WTC11 (cell line): Measurements from ENCODE around the gene FOXC2. TPM values are rescaled to one million over a fixed set of nuclear protein-coding genes. Genes with fewer than 3 reads are reported as not detected.

Source experiments
- ATAC-seq: fragments of 200-7000 bp; cut with Tn5 transposase; 2 replicates; pipeline ENCODE4 v1.10.0; 2021; ENCODE audit warnings: mild to moderate bottlenecking, moderate library complexity
- Bru-seq: library from RNA; stranded (reverse); fragments of 400-500 nt; gene quantifications from one replicate; lab custom pipeline; 2021; lab: Mats Ljungman, UMichigan
- CTCF ChIA-PET: fragments of 300-600 bp; sonication (Branson Sonifier 250); formaldehyde crosslinking; loops from one replicate; lab custom pipeline; 2021; ENCODE audit warnings: antibody characterized with exemption; lab: Charles Lee
- POLR2A ChIA-PET: fragments of 350-600 bp; sonication (Branson Sonifier 250); formaldehyde crosslinking; loops from one replicate; lab custom pipeline; 2021; ENCODE audit warnings: antibody characterized with exemption; lab: Charles Lee
- DNase-seq: peaks from one replicate; pipeline ENCODE4 v3.0.0; 2021; ENCODE audit warnings: low spot score
- H3K27ac Mint-ChIP-seq: 2 replicates; pipeline ENCODE4 v1.8.0; 2021; ENCODE audit warnings: mixed read lengths
- H3K27me3 Mint-ChIP-seq: 2 replicates; pipeline ENCODE4 v1.8.0; 2021; ENCODE audit warnings: low read depth, mild to moderate bottlenecking, moderate library complexity, mixed read lengths
- H3K36me3 Mint-ChIP-seq: 2 replicates; pipeline ENCODE4 v1.8.0; 2021; ENCODE audit warnings: mixed read lengths
- H3K4me1 Mint-ChIP-seq: 2 replicates; pipeline ENCODE4 v1.8.0; 2022; ENCODE audit warnings: mixed read lengths
- H3K4me3 Mint-ChIP-seq: 2 replicates; pipeline ENCODE4 v1.8.0; 2021; ENCODE audit warnings: mild to moderate bottlenecking, moderate library complexity, mixed read lengths
- H3K9me3 Mint-ChIP-seq: 2 replicates; pipeline ENCODE4 v1.8.0; 2021; ENCODE audit warnings: mixed read lengths
- ATF1 ChIP-seq: sonication (generic); formaldehyde crosslinking; IDR thresholded peaks from 2 replicates; pipeline ENCODE4 v1.8.1; 2023; ENCODE audit warnings: mild to moderate bottlenecking, moderate library complexity, missing genetic modification reagents
- ATF3 ChIP-seq: sonication (generic); formaldehyde crosslinking; conservative IDR thresholded peaks from 2 replicates; pipeline ENCODE4 v1.8.1; 2022; ENCODE audit warnings: mild to moderate bottlenecking, missing genetic modification reagents
- E2F1 ChIP-seq: sonication (generic); formaldehyde crosslinking; IDR thresholded peaks from 2 replicates; pipeline ENCODE4 v1.8.0; 2022; ENCODE audit warnings: mild to moderate bottlenecking, missing genetic modification reagents
- E2F5 ChIP-seq: sonication (generic); formaldehyde crosslinking; IDR thresholded peaks from 2 replicates; pipeline ENCODE4 v1.8.1; 2022; ENCODE audit warnings: mild to moderate bottlenecking, moderate library complexity, missing genetic modification reagents
- FOXP1 ChIP-seq: sonication (generic); formaldehyde crosslinking; IDR thresholded peaks from 2 replicates; pipeline ENCODE4 v1.8.0; 2022; ENCODE audit warnings: missing genetic modification reagents, mild to moderate bottlenecking, moderate library complexity, borderline replicate concordance
- IRF2 ChIP-seq: sonication (generic); formaldehyde crosslinking; IDR thresholded peaks from 2 replicates; pipeline ENCODE4 v1.8.0; 2022; ENCODE audit warnings: low read depth, missing genetic modification reagents, borderline replicate concordance
- MAX ChIP-seq: sonication (generic); formaldehyde crosslinking; IDR thresholded peaks from 2 replicates; pipeline ENCODE4 v1.8.0; 2022; ENCODE audit warnings: mild to moderate bottlenecking, missing genetic modification reagents
- MYBL2 ChIP-seq: sonication (generic); formaldehyde crosslinking; IDR thresholded peaks from 2 replicates; pipeline ENCODE4 v1.8.1; 2023; ENCODE audit warnings: mild to moderate bottlenecking, moderate library complexity, missing genetic modification reagents
- NFYB ChIP-seq: sonication (generic); formaldehyde crosslinking; conservative IDR thresholded peaks from 2 replicates; pipeline ENCODE4 v1.8.0; 2022; ENCODE audit warnings: low read depth, missing genetic modification reagents
- OVOL2 ChIP-seq: fragments of 250-450 bp; sonication (Bioruptor Pico); IDR thresholded peaks from 2 replicates; pipeline ENCODE4 v1.9.0; 2021; ENCODE audit warnings: mild to moderate bottlenecking, borderline replicate concordance
- SP1 ChIP-seq: sonication (generic); formaldehyde crosslinking; conservative IDR thresholded peaks from 2 replicates; pipeline ENCODE4 v1.8.1; 2022; ENCODE audit warnings: missing genetic modification reagents
- USF2 ChIP-seq: sonication (generic); formaldehyde crosslinking; IDR thresholded peaks from 2 replicates; pipeline ENCODE4 v1.8.1; 2023; ENCODE audit warnings: mild to moderate bottlenecking, missing genetic modification reagents, moderate library complexity
- ZNF121 ChIP-seq: sonication (generic); formaldehyde crosslinking; IDR thresholded peaks from 2 replicates; pipeline ENCODE4 v1.8.0; 2023; ENCODE audit warnings: missing genetic modification reagents
- ZNF416 ChIP-seq: fragments of 250-450 bp; sonication (Bioruptor Pico); IDR thresholded peaks from 2 replicates; pipeline ENCODE4 v1.9.0; 2021; ENCODE audit warnings: mild to moderate bottlenecking, inconsistent platforms
- ZNF671 ChIP-seq: fragments of 250-450 bp; sonication (Bioruptor Pico); IDR thresholded peaks from 2 replicates; pipeline ENCODE4 v1.8.0; 2021; ENCODE audit warnings: mild to moderate bottlenecking
- long read RNA-seq, 3 experiments: library from RNA in 1 of 3; library from capped mRNA in 1 of 3; library from polyadenylated mRNA in 1 of 3; unstranded in 2 of 3; stranded (forward) in 1 of 3; transcript quantifications; one replicate each; pipeline ENCODE4 v2.0.0, GENCODE V29; 2021
- total RNA-seq: library from RNA; stranded (reverse); gene quantifications from 3 replicates; pipeline ENCODE4 v1.2.3, GENCODE V29; 2021
- TF ChIP-seq, protein P1 (sequence below): fragments of 250-450 bp; sonication (Bioruptor Pico); IDR thresholded peaks from 2 replicates; pipeline ENCODE4 v1.9.0; 2021; ENCODE audit warnings: mild to moderate bottlenecking, borderline replicate concordance
- TF ChIP-seq, protein P2 (sequence below): fragments of 200-600 bp; IDR thresholded peaks from 2 replicates; pipeline ENCODE4 v1.8.0; 2022; ENCODE audit warnings: antibody characterized with exemption
- TF ChIP-seq, protein P3 (sequence below): sonication (generic); formaldehyde crosslinking; IDR thresholded peaks from 2 replicates; pipeline ENCODE4 v1.8.0; 2022; ENCODE audit warnings: mild to moderate bottlenecking, missing genetic modification reagents

FOXC2 gene
- total RNA-seq (0.18 to 0.28 TPM (median 0.21 TPM) in 3 replicates), Bru-seq, nascent RNA (not detected)
- long read RNA-seq, experiment 1, partial matches to known transcripts, result 0 of 1 reads
- long read RNA-seq, experiment 1, other reads (novel, unspliced or antisense), result 0 of 1 reads
- long read RNA-seq, experiment 2, result 0 reads
- long read RNA-seq, experiment 3, result 0 reads

DNA sequence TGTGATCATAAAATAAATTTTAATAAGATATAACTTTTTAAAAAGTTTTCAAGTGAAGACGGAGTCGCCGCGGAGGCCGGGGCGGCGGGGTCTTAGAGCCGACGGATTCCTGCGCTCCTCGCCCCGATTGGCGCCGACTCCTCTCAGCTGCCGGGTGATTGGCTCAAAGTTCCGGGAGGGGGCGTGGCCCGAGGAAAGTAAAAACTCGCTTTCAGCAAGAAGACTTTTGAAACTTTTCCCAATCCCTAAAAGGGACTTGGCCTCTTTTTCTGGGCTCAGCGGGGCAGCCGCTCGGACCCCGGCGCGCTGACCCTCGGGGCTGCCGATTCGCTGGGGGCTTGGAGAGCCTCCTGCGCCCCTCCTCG, at the start of gene FOXC2:
FOXC2 (plus strand) TSS at position 229 of the 365 bp plus-strand sequence. CDS start 507 bp downstream, outside the sequence.
- POLR2A ChIA-PET, result no interaction called here
- ATAC-seq, result peak; percentile 49
- peak; percentile 93 for DNase-seq
- Mint-ChIP-seq H3K4me3 (peak within 1 kb of the TSS; percentile 61), H3K9me3 (no peaks in the 10 kb centered on the region), H3K4me1 (peaks cover 37% of the 10 kb centered on the region), H3K27me3 (peaks cover 94% of the 10 kb centered on the region), H3K27ac (no peak within 1 kb of the TSS), H3K36me3 (no peaks in the 10 kb centered on the region)
- TF ChIP-seq, protein P1, sequence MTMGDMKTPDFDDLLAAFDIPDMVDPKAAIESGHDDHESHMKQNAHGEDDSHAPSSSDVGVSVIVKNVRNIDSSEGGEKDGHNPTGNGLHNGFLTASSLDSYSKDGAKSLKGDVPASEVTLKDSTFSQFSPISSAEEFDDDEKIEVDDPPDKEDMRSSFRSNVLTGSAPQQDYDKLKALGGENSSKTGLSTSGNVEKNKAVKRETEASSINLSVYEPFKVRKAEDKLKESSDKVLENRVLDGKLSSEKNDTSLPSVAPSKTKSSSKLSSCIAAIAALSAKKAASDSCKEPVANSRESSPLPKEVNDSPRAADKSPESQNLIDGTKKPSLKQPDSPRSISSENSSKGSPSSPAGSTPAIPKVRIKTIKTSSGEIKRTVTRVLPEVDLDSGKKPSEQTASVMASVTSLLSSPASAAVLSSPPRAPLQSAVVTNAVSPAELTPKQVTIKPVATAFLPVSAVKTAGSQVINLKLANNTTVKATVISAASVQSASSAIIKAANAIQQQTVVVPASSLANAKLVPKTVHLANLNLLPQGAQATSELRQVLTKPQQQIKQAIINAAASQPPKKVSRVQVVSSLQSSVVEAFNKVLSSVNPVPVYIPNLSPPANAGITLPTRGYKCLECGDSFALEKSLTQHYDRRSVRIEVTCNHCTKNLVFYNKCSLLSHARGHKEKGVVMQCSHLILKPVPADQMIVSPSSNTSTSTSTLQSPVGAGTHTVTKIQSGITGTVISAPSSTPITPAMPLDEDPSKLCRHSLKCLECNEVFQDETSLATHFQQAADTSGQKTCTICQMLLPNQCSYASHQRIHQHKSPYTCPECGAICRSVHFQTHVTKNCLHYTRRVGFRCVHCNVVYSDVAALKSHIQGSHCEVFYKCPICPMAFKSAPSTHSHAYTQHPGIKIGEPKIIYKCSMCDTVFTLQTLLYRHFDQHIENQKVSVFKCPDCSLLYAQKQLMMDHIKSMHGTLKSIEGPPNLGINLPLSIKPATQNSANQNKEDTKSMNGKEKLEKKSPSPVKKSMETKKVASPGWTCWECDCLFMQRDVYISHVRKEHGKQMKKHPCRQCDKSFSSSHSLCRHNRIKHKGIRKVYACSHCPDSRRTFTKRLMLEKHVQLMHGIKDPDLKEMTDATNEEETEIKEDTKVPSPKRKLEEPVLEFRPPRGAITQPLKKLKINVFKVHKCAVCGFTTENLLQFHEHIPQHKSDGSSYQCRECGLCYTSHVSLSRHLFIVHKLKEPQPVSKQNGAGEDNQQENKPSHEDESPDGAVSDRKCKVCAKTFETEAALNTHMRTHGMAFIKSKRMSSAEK (CRISPR knock-in tag), result no peak
- TF ChIP-seq ZNF416 (CRISPR knock-in tag) (no peak), NFYB (CRISPR knock-in tag) (peak; percentile 70), ATF3 (no peak)
- CTCF ChIA-PET, result interaction anchor here (1.3 to 2.9 kb wide), 3 partner anchors 308 to 713 kb away, joined by 3 to 7 read pairs (median 6); no protein-coding TSS in a partner anchor

GRCh38 chr16:86517033-86517432, 49.6 kb upstream of the FOXC2 start:
- ATAC-seq, result no peak
- no peak overlapping the region for H3K4me3 Mint-ChIP-seq
- TF ChIP-seq E2F5, result no peak
- no peak for TF ChIP-seq MYBL2
- TF ChIP-seq ZNF671 (CRISPR knock-in tag), result no peak
- TF ChIP-seq ATF1 (CRISPR knock-in tag), result no peak
- no peak for TF ChIP-seq SP1 (CRISPR knock-in tag)
- TF ChIP-seq E2F1 (CRISPR knock-in tag), result no peak
- no peak for TF ChIP-seq ZNF121 (CRISPR knock-in tag)
- H3K27ac Mint-ChIP-seq, result no peak overlapping the region
- no peak for DNase-seq
- H3K9me3 Mint-ChIP-seq, result no peaks in the 10 kb centered on the region
- POLR2A ChIA-PET, result interaction anchor here (0.6 to 0.7 kb wide), 2 partner anchors 35 to 230 kb away, joined by 3 read pairs; no protein-coding TSS in a partner anchor
- CTCF ChIA-PET, result interaction anchor here (0.8 to 3.6 kb wide), 33 partner anchors 9 to 698 kb away, joined by 3 to 64 read pairs (median 5); no protein-coding TSS in a partner anchor
- H3K27me3 Mint-ChIP-seq, result peaks cover 93% of the 10 kb centered on the region
- peaks cover 4% of the 10 kb centered on the region for H3K36me3 Mint-ChIP-seq
- peaks cover 26% of the 10 kb centered on the region for H3K4me1 Mint-ChIP-seq

DNA sequence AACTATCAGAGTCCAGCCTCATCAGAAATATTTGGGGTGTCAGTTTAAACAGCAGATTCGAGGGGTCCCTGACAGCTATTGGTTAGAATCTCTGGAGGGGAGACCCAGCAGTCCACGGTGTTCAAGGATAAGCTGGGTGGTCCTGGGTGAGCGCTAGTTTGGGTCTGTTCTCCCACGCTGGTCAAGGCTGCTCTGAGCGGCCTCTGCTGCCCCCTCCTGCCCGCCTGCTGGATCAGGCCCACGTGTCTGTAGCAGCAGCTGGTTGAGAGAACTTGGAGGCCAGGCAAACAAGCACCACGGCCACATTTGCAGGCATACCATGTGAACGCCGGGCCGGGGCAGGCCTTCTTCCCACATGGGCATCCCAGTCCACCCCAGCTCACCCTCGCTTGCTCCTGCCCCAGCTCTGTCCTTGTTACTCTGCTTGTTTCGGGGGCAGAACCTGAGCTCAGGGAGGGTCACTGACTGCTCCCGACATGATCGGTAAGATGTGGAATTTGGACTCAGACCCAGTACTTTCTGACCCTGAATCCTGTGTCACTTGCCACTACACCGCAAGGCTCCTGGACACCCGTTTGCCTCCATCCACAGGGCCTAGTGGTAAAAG, 48.9 kb upstream of the FOXC2 start:
- CTCF ChIA-PET, result interaction anchor here (0.6 to 3.6 kb wide), 43 partner anchors 10 to 699 kb away, joined by 3 to 64 read pairs (median 4); no protein-coding TSS in a partner anchor
- no peak overlapping the region for H3K4me3 Mint-ChIP-seq
- POLR2A ChIA-PET, result interaction anchor here (0.7 kb wide), 1 partner anchor 36 kb away, joined by 3 read pairs; no protein-coding TSS in a partner anchor
- H3K27ac Mint-ChIP-seq, result no peak overlapping the region
- peaks cover 25% of the 10 kb centered on the region for H3K4me1 Mint-ChIP-seq
- peaks cover 4% of the 10 kb centered on the region for H3K36me3 Mint-ChIP-seq
- peak; percentile 77 for TF ChIP-seq MAX
- TF ChIP-seq OVOL2, result no peak
- TF ChIP-seq, protein P2, sequence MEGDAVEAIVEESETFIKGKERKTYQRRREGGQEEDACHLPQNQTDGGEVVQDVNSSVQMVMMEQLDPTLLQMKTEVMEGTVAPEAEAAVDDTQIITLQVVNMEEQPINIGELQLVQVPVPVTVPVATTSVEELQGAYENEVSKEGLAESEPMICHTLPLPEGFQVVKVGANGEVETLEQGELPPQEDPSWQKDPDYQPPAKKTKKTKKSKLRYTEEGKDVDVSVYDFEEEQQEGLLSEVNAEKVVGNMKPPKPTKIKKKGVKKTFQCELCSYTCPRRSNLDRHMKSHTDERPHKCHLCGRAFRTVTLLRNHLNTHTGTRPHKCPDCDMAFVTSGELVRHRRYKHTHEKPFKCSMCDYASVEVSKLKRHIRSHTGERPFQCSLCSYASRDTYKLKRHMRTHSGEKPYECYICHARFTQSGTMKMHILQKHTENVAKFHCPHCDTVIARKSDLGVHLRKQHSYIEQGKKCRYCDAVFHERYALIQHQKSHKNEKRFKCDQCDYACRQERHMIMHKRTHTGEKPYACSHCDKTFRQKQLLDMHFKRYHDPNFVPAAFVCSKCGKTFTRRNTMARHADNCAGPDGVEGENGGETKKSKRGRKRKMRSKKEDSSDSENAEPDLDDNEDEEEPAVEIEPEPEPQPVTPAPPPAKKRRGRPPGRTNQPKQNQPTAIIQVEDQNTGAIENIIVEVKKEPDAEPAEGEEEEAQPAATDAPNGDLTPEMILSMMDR, result peak; percentile 51; the same call in 1 of the 2 replicates
- TF ChIP-seq, protein P3, sequence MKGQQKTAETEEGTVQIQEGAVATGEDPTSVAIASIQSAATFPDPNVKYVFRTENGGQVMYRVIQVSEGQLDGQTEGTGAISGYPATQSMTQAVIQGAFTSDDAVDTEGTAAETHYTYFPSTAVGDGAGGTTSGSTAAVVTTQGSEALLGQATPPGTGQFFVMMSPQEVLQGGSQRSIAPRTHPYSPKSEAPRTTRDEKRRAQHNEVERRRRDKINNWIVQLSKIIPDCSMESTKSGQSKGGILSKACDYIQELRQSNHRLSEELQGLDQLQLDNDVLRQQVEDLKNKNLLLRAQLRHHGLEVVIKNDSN (CRISPR knock-in tag), result peak; percentile 73
- TF ChIP-seq IRF2 (CRISPR knock-in tag), result no peak
- peak; percentile 32; the same call in 1 of the 2 replicates for TF ChIP-seq FOXP1 (CRISPR knock-in tag)
- TF ChIP-seq USF2 (CRISPR knock-in tag), result peak; percentile 69
- ATAC-seq (peak; percentile 46), DNase-seq (peak; percentile 77)
- peaks cover 86% of the 10 kb centered on the region for H3K27me3 Mint-ChIP-seq
- H3K9me3 Mint-ChIP-seq, result no peaks in the 10 kb centered on the region
